Stimulated activated CD8-positive, alpha-beta memory T cell treated with anti-CD3 and anti-CD28 coated beads, Interleukin-15, amount 100 ng/mL, for 48 hours (primary cell): ENCODE measurements around the gene SLC25A41.
A peak's percentile ranks its signal among the peaks of the same experiment; 100 is the strongest.
"Not testable (repeated sequence)": the region's sequence is repeated elsewhere in the genome, so short reads cannot be mapped to it uniquely, and the experiment has no call there.

Experiments
- DNase-seq, 2 donors: peaks; one replicate each; pipeline ENCODE4 v3.0.0-alpha.2; 2020; ENCODE audit warnings: low read depth in 2 of 2

Gene SLC25A41

GRCh38 chr19:6412061-6412446 lies 21.5 kb downstream of the SLC25A41 start:
- no peak for DNase-seq

- no peak for DNase-seq
Measured at GRCh38 chr19:6409346-6409745, 24.2 kb downstream of the SLC25A41 start.

GRCh38 chr19:6406401-6406800 lies 27.2 kb downstream of the SLC25A41 start:
- no peak for DNase-seq

GRCh38 chr19:6402837-6403608 lies 30.5 kb downstream of the SLC25A41 start:
- no peak for DNase-seq

- DNase-seq: no peak
Measured at GRCh38 chr19:6402058-6402457, 31.5 kb downstream of the SLC25A41 start.

- DNase-seq: not testable (repeated sequence)
Measured at GRCh38 chr19:6400062-6400944, 33.3 kb downstream of the SLC25A41 start.

GRCh38 chr19:6396305-6396704 lies 37.3 kb downstream of the SLC25A41 start:
- DNase-seq: no peak

- no peak for DNase-seq
Measured at GRCh38 chr19:6394831-6395230, 38.7 kb downstream of the SLC25A41 start.

GRCh38 chr19:6393983-6394412 lies 39.6 kb downstream of the SLC25A41 start:
- DNase-seq: no peak

- peak; percentile 92 to 95 for DNase-seq
Measured at GRCh38 chr19:6393074-6393982, 40.2 kb downstream of the SLC25A41 start, which contains the start of gene GTF2F1. GTF2F1 (minus strand) TSS chr19:6393164; CDS start chr19:6392995, 169 bp downstream.

- DNase-seq: no peak
Measured at GRCh38 chr19:6392221-6393073, 41.1 kb downstream of the SLC25A41 start.

- no peak for DNase-seq
Measured at GRCh38 chr19:6387372-6387771, 46.2 kb downstream of the SLC25A41 start.

GRCh38 chr19:6384381-6384780 lies 49.2 kb downstream of the SLC25A41 start:
- no peak for DNase-seq

- no peak for DNase-seq
Measured at GRCh38 chr19:6383188-6383587, 50.4 kb downstream of the SLC25A41 start.

GRCh38 chr19:6381030-6381750 lies 52.4 kb downstream of the SLC25A41 start:
- no peak for DNase-seq

GRCh38 chr19:6379744-6380143 lies 53.8 kb downstream of the SLC25A41 start:
- DNase-seq: no peak

- no peak for DNase-seq
Measured at GRCh38 chr19:6378486-6378885, 55.1 kb downstream of the SLC25A41 start.

GRCh38 chr19:6378041-6378440 lies 55.5 kb downstream of the SLC25A41 start:
- no peak for DNase-seq

GRCh38 chr19:6376512-6377190 lies 56.9 kb downstream of the SLC25A41 start:
- no peak for DNase-seq
